Testis (tissue), 3 donors: ENCODE data around the gene BTBD1. TPM values are rescaled to one million over a fixed set of nuclear protein-coding genes. Genes with fewer than 3 reads are reported as not detected.

Experiments
- DNase-seq: peaks from one replicate; pipeline ENCODE4 v3.0.0-alpha.2; 2019
- H3K27ac ChIP-seq, 2 donors: fragments of 200-600 bp; sonication (generic); one replicate each; pipeline ENCODE4 v1.5.1; 2019
- H3K27me3 ChIP-seq: fragments of 200-600 bp; sonication (generic); one replicate; pipeline ENCODE4 v1.5.1; 2019
- H3K36me3 ChIP-seq: fragments of 200-600 bp; sonication (generic); one replicate; pipeline ENCODE4 v1.5.1; 2017; ENCODE audit warnings: low read depth; ENCODE audit errors: missing control alignments
- H3K4me1 ChIP-seq: fragments of 200-600 bp; sonication (generic); one replicate; pipeline ENCODE4 v1.5.1; 2019
- H3K4me3 ChIP-seq, 2 donors: fragments of 200-600 bp; sonication (generic); one replicate each; pipeline ENCODE4 v1.5.1; 2017 to 2019
- H3K9me3 ChIP-seq: fragments of 200-600 bp; sonication (generic); one replicate; pipeline ENCODE4 v1.5.1; 2017
- POLR2A ChIP-seq: fragments of 450-650 bp; IDR thresholded peaks from one replicate; pipeline ENCODE4 v1.6.1; 2017; ENCODE audit warnings: antibody characterized with exemption, mild to moderate bottlenecking, moderate library complexity
- WGBS, 2 donors: methylation state at CpG; one replicate each; pipeline ENCODE4 v1.1.5; 2018; 5-methylcytosine and 5-hydroxymethylcytosine counted together
- intact Hi-C: fragments of 100-400 bp; cut with DNase I; formaldehyde crosslinking; loops from one replicate; pipeline ENCODE4 v1.15.1; 2023; ENCODE audit warnings: low total_unique reads
- polyA plus RNA-seq: library from polyadenylated mRNA; stranded (reverse); fragments of 350-450 nt; fragmentation: Illumina TruSeq; extraction: RNeasy Lipid Tissue Mini Kit (QIAGEN cat#74804); gene quantifications from one replicate; pipeline ENCODE4 v1.2.3, GENCODE V29; 2014; ENCODE audit warnings: low read depth, low replicate concordance; ENCODE audit not compliant: insufficient read depth
- total RNA-seq, 2 donors: library from RNA; depleted of rRNA; stranded (reverse); fragments of >200 nt; gene quantifications; one replicate each; pipeline ENCODE4 v1.2.3, GENCODE V29; 2016
- TF ChIP-seq, protein P1 (sequence below), 3 experiments: fragments of 450-650 bp in 2 of 3; fragments of 200-600 bp in 1 of 3; sonication (generic) in 1 of 3; IDR thresholded peaks; one replicate each; pipeline ENCODE4 v1.5.1; 2016 to 2019; ENCODE audit warnings: antibody characterized with exemption in 3 of 3, mild to moderate bottlenecking in 2 of 3, moderate library complexity in 1 of 3

Gene BTBD1
- total and polyA plus RNA-seq, 3 donors from 2014 or later = 94.6 to 118 (median 104) TPM

DNA sequence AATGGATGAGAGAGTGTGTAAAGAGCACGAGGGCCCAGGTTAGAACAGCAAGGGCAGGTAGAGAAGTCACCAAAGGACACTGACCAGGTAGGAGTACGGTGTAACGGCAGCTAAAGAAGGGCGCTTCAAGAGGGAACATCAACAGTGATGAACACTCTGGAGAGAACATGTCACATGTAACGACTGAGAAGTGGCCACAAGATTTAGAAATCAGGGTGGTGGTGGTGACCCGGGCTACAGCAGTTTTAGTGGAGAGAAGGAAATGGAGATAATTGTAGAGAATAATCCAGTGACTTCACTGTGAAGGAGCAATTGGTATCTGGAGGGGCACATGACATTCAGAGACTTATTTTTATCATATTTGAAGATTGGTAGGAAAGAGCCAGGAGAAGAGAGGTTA lies 54.4 kb downstream of the BTBD1 start:
- Histone ChIP-seq H3K36me3 (no peaks in the 10 kb centered on the region), H3K4me3 (no peak overlapping the region), H3K27me3 (no peaks in the 10 kb centered on the region), H3K27ac (no peak overlapping the region), H3K9me3 (no peaks in the 10 kb centered on the region), H3K4me1 (peaks cover 14% of the 10 kb centered on the region)
- 70 to 77% methylated on average over 6 of the region's 6 CpGs for WGBS, 2 donors
- intact Hi-C loops = no loop called here
- TF ChIP-seq, protein P1, sequence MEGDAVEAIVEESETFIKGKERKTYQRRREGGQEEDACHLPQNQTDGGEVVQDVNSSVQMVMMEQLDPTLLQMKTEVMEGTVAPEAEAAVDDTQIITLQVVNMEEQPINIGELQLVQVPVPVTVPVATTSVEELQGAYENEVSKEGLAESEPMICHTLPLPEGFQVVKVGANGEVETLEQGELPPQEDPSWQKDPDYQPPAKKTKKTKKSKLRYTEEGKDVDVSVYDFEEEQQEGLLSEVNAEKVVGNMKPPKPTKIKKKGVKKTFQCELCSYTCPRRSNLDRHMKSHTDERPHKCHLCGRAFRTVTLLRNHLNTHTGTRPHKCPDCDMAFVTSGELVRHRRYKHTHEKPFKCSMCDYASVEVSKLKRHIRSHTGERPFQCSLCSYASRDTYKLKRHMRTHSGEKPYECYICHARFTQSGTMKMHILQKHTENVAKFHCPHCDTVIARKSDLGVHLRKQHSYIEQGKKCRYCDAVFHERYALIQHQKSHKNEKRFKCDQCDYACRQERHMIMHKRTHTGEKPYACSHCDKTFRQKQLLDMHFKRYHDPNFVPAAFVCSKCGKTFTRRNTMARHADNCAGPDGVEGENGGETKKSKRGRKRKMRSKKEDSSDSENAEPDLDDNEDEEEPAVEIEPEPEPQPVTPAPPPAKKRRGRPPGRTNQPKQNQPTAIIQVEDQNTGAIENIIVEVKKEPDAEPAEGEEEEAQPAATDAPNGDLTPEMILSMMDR (IDR thresholded peaks at IDR 0.05) = no peak
- no peak for TF ChIP-seq POLR2A
- DNase-seq = no peak

DNA sequence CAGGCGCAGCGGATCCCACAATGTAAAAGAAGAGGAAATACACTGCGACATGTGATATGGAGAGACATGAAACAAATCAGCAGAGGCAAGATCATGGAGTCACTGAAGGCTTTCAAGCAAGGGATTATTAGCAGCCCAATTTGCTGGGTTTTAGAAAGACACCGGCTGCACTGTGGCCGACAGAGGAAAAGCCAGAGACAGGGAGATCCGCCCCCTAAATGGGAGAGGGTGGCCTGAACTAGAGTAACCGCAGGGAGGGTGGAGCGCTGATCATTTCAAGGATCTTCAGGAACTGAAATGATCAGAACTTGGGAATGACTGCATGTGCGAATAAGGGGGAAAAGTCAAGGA lies 55.0 kb downstream of the BTBD1 start:
- peak overlapping the region; percentile 71 to 85 for H3K27ac ChIP-seq
- WGBS, 2 donors = 30 to 41% methylated on average over 9 of the region's 9 CpGs
- peaks cover 14% of the 10 kb centered on the region for H3K4me1 ChIP-seq

DNA sequence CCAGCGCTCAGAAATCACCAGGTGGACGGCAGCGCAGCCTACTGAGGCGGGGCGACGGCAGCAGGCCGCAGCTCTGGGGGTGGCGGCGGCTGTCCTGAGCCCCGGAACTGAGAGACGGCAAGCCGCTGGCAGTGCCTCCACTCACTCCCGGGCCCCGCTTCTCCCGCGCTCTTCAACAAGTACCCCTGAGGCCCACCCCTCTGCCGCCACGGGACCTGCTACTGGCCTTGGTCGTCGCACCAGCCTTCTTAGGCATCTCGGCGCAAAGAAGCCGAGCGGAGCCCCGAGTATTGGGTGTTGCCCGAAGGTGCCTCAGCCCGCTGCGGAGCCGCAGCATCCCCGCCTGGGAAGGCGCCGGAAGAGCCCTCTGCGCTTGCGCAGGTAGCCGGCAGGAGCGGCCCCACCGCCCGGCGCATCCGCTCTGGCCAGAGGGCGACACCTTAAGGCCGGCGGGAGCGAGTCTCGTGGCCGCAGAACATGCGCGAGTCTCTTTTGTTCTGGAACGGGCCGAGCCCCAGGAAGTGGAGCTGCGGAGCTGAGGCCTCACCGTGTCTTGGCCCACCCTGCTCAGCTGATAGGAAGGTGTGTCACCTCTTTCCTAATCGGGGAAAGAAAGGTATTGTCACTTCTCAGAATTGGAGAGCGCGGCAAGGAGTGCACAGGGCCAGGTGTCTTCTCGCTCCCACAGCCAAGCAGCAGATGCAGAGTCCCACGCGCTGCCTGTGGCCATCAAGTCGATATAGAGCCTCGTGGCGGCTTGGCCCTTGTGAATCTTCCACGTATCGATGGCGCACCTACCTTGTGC lies 55.6 kb downstream of the BTBD1 start, which contains the start of gene C15orf40:
Gene C15orf40 (minus strand): TSS at position 369 of the 805 bp plus-strand sequence. CDS start 32 bp downstream, at position 337.
- no peaks in the 10 kb centered on the region for H3K9me3 ChIP-seq
- TF ChIP-seq, protein P1 (IDR thresholded peaks at IDR 0.05) = peak; percentile 60 to 91 (median 75)
- TF ChIP-seq POLR2A = peak; percentile 29
- peak within 1 kb of the TSS; percentile 71 to 85 for H3K27ac ChIP-seq
- peaks cover 14% of the 10 kb centered on the region for H3K4me1 ChIP-seq
- peak; percentile 94 for DNase-seq
- peak within 1 kb of the TSS; percentile 90 to 99 for H3K4me3 ChIP-seq
- H3K27me3 ChIP-seq = no peaks in the 10 kb centered on the region
- WGBS, 2 donors = 1% methylated on average over 16 to 62 of the region's 64 CpGs
- intact Hi-C loops = no loop called here
- H3K36me3 ChIP-seq = no peaks in the 10 kb centered on the region

More for the DNA sequence above, 55.0 kb downstream of the BTBD1 start:
- Histone ChIP-seq H3K36me3 (no peaks in the 10 kb centered on the region), H3K27me3 (no peaks in the 10 kb centered on the region), H3K4me3 (peak overlapping the region; percentile 90 to 99), H3K9me3 (no peaks in the 10 kb centered on the region)
- TF ChIP-seq POLR2A = no peak
- TF ChIP-seq, protein P1 (IDR thresholded peaks at IDR 0.05) = no peak
- DNase-seq = no peak
- intact Hi-C loops = no loop called here

DNA sequence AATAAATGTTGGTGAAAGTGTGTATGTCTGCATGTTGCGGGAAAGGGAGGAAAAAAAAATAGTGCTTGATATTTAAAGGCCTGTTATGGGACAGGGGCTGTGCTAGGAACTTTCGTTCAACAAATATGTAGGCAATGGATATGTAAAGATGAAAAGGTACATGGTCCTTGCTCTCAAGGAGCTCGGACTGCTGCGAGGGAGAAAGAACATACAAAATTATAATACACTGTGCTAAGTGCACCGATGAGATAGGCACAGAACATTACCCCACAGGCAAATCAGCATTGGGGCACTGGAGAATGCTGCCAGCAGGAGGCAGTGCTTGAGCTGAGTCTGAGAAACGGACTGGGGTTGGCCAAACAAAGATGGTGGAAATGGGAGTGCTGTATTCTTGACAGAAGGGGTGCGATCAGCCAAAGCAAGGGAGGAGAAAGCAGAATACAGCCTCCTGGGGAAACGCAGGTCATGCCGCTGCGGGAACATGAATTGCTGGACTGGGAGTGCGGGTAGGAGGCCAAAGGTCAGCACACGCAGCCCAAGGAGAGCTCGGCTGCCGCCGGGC lies 56.3 kb downstream of the BTBD1 start:
- intact Hi-C loops = no loop called here
- peaks cover 14% of the 10 kb centered on the region for H3K4me1 ChIP-seq
- H3K4me3 ChIP-seq = peak overlapping the region; percentile 90 to 99
- H3K36me3 ChIP-seq = no peaks in the 10 kb centered on the region
- no peaks in the 10 kb centered on the region for H3K9me3 ChIP-seq
- peak overlapping the region; percentile 71 to 85 for H3K27ac ChIP-seq
- no peaks in the 10 kb centered on the region for H3K27me3 ChIP-seq
- peak; percentile 89 for DNase-seq
- TF ChIP-seq, protein P1 (IDR thresholded peaks at IDR 0.05) = peak; percentile 50 to 82 (median 76)
- TF ChIP-seq POLR2A = no peak
- WGBS, 2 donors = 6 to 7% methylated on average over 11 to 15 of the region's 15 CpGs
